SK-N-SH treated with all-trans-retinoic acid at 6 μM for 48 hours (cell line): ENCODE data around the gene C22orf42.

Experiments
- ARNTL ChIP-seq: fragments of 450-650 bp; formaldehyde crosslinking; IDR thresholded peaks from 2 replicates; pipeline ENCODE4 v1.5.0; 2020; ENCODE audit warnings: low read depth, mild to moderate bottlenecking, moderate library complexity, borderline replicate concordance
- BACH2 ChIP-seq: fragments of 250-450 bp; sonication (Bioruptor Pico); IDR thresholded peaks from 2 replicates; pipeline ENCODE4 v1.9.0; 2021; ENCODE audit warnings: mild to moderate bottlenecking, borderline replicate concordance
- CSDC2 ChIP-seq: fragments of 250-450 bp; sonication (Bioruptor Pico); IDR thresholded peaks from 2 replicates; pipeline ENCODE4 v1.5.0; 2020; ENCODE audit warnings: mild to moderate bottlenecking, moderate library complexity
- GLIS3 ChIP-seq: fragments of 250-450 bp; sonication (Bioruptor Pico); IDR thresholded peaks from 2 replicates; pipeline ENCODE4 v1.5.0; 2020; ENCODE audit warnings: mild to moderate bottlenecking, moderate library complexity
- PPARA ChIP-seq: fragments of 250-450 bp; sonication (Bioruptor Pico); IDR thresholded peaks from 2 replicates; pipeline ENCODE4 v1.5.0; 2020; ENCODE audit warnings: mild to moderate bottlenecking, borderline replicate concordance
- RARB ChIP-seq: fragments of 250-450 bp; sonication (Bioruptor Pico); IDR thresholded peaks from 2 replicates; pipeline ENCODE4 v1.8.0; 2021; ENCODE audit warnings: mild to moderate bottlenecking, moderate library complexity
- ZC3H10 ChIP-seq: fragments of 250-450 bp; sonication (Bioruptor Pico); IDR thresholded peaks from 2 replicates; pipeline ENCODE4 v1.5.1; 2021; ENCODE audit warnings: mild to moderate bottlenecking, moderate library complexity
- ZFP3 ChIP-seq: fragments of 250-450 bp; sonication (Bioruptor Pico); IDR thresholded peaks from 2 replicates; pipeline ENCODE4 v1.5.0; 2020; ENCODE audit warnings: mild to moderate bottlenecking, moderate library complexity
- ZNF70 ChIP-seq: fragments of 450-650 bp; formaldehyde crosslinking; IDR thresholded peaks from 2 replicates; pipeline ENCODE4 v1.5.0; 2020; ENCODE audit warnings: mild to moderate bottlenecking, moderate library complexity
- ZNF8 ChIP-seq: fragments of 450-650 bp; formaldehyde crosslinking; IDR thresholded peaks from 2 replicates; pipeline ENCODE4 v1.5.0; 2020; ENCODE audit warnings: mild to moderate bottlenecking, moderate library complexity
- TF ChIP-seq, protein P1 (sequence below): fragments of 250-450 bp; sonication (Bioruptor Pico); IDR thresholded peaks from 2 replicates; pipeline ENCODE4 v1.5.1; 2020; ENCODE audit warnings: low read depth, mild to moderate bottlenecking, moderate library complexity
- TF ChIP-seq, protein P2 (sequence below): fragments of 250-450 bp; sonication (Bioruptor Pico); IDR thresholded peaks from 2 replicates; pipeline ENCODE4 v1.5.0; 2020; ENCODE audit warnings: mild to moderate bottlenecking, moderate library complexity
- TF ChIP-seq, protein P3 (sequence below): fragments of 250-450 bp; sonication (Bioruptor Pico); IDR thresholded peaks from 2 replicates; pipeline ENCODE4 v1.8.0; 2020; ENCODE audit warnings: mild to moderate bottlenecking, moderate library complexity, borderline replicate concordance

DNA sequence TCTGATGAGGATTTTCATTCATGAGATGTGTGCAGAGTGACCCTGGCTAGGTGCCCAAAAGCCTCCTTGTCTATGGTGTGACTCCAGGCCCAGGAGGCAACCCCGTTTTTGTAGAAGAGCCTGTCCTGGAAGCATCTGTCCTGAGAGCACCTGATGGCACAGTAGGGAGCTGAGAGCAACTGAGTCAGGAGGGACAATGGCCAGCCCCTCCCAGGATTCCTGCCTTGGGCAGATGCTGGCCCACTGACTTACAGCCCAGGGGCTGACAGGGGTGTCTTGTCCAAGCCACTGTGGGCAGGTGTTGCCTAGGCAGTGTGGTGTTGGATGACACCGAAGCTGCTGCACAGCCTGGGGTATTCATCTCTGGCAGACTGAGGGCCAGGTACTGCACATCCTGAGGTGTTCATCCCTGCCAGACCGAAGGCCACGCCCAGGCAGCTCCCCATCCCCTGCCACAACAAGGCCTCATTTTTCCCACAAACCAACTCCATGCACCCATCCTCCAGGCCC is 48.9 kb upstream of the C22orf42 start:
- TF ChIP-seq ZC3H10, result no peak
- TF ChIP-seq ZNF8 (CRISPR knock-in tag), result no peak
- TF ChIP-seq ZFP3 (CRISPR knock-in tag), result no peak
- TF ChIP-seq, protein P1, sequence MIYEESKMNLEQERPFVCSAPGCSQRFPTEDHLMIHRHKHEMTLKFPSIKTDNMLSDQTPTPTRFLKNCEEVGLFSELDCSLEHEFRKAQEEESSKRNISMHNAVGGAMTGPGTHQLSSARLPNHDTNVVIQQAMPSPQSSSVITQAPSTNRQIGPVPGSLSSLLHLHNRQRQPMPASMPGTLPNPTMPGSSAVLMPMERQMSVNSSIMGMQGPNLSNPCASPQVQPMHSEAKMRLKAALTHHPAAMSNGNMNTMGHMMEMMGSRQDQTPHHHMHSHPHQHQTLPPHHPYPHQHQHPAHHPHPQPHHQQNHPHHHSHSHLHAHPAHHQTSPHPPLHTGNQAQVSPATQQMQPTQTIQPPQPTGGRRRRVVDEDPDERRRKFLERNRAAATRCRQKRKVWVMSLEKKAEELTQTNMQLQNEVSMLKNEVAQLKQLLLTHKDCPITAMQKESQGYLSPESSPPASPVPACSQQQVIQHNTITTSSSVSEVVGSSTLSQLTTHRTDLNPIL (CRISPR knock-in tag), result no peak
- no peak for TF ChIP-seq ARNTL (CRISPR knock-in tag)
- TF ChIP-seq BACH2 (CRISPR knock-in tag), result no peak
- TF ChIP-seq PPARA, result no peak
- TF ChIP-seq CSDC2 (CRISPR knock-in tag), result no peak
- TF ChIP-seq, protein P2, sequence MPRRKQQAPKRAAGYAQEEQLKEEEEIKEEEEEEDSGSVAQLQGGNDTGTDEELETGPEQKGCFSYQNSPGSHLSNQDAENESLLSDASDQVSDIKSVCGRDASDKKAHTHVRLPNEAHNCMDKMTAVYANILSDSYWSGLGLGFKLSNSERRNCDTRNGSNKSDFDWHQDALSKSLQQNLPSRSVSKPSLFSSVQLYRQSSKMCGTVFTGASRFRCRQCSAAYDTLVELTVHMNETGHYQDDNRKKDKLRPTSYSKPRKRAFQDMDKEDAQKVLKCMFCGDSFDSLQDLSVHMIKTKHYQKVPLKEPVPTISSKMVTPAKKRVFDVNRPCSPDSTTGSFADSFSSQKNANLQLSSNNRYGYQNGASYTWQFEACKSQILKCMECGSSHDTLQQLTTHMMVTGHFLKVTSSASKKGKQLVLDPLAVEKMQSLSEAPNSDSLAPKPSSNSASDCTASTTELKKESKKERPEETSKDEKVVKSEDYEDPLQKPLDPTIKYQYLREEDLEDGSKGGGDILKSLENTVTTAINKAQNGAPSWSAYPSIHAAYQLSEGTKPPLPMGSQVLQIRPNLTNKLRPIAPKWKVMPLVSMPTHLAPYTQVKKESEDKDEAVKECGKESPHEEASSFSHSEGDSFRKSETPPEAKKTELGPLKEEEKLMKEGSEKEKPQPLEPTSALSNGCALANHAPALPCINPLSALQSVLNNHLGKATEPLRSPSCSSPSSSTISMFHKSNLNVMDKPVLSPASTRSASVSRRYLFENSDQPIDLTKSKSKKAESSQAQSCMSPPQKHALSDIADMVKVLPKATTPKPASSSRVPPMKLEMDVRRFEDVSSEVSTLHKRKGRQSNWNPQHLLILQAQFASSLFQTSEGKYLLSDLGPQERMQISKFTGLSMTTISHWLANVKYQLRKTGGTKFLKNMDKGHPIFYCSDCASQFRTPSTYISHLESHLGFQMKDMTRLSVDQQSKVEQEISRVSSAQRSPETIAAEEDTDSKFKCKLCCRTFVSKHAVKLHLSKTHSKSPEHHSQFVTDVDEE (CRISPR knock-in tag), result no peak
- TF ChIP-seq ZNF70 (CRISPR knock-in tag), result no peak
- TF ChIP-seq, protein P3, sequence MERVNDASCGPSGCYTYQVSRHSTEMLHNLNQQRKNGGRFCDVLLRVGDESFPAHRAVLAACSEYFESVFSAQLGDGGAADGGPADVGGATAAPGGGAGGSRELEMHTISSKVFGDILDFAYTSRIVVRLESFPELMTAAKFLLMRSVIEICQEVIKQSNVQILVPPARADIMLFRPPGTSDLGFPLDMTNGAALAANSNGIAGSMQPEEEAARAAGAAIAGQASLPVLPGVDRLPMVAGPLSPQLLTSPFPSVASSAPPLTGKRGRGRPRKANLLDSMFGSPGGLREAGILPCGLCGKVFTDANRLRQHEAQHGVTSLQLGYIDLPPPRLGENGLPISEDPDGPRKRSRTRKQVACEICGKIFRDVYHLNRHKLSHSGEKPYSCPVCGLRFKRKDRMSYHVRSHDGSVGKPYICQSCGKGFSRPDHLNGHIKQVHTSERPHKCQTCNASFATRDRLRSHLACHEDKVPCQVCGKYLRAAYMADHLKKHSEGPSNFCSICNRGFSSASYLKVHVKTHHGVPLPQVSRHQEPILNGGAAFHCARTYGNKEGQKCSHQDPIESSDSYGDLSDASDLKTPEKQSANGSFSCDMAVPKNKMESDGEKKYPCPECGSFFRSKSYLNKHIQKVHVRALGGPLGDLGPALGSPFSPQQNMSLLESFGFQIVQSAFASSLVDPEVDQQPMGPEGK, result no peak
- no peak for TF ChIP-seq RARB
- TF ChIP-seq GLIS3 (CRISPR knock-in tag), result no peak
